ENCODE results near the gene TMEM131L. TPM values are rescaled to one million over a fixed set of nuclear protein-coding genes. Genes with fewer than 3 reads are reported as not detected.

The TMEM131L gene
- total RNA-seq, 1 donor = 9.0 TPM

DNA sequence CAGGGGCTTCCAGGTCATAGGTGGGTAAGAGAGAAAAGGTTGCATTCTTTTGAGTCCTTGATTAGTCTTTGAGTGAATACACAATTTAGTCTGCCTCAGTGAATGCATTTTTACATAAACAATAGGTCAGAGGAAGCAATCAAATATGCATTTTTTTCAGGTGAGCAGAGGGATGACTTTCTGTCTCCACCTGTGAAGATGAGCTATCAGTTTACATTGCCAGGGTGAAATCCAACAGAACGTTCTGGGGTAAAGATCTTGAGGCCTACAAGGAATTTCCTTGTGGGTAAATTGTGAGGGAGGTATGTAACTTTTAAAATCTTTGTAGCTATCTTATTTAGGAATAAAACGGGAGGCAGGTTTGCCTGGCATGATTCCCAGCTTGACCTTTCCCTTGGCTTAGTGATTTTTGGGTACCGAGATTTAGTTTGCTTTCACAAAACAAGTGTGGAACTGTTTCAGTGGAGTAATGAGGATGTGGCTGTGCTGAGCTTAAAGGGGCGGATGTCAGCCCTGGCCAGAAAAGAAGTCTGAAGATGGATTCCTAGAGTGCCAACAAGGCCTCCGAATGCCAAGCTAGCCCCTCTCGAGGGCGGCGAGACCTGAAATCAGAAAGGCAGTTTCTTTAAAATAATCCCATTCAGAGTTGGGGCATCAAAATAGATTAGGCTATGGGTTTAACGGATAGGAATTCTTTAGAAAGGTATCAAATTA is 29.5 kb downstream of the TMEM131L start:
- no peaks in the 10 kb centered on the region for H3K27me3 ChIP-seq (ENCODE audit: insufficient read depth, low read length)
- no peak overlapping the region for H3K27ac ChIP-seq (ENCODE audit: low read depth, low read length)
- TF ChIP-seq, protein P1, sequence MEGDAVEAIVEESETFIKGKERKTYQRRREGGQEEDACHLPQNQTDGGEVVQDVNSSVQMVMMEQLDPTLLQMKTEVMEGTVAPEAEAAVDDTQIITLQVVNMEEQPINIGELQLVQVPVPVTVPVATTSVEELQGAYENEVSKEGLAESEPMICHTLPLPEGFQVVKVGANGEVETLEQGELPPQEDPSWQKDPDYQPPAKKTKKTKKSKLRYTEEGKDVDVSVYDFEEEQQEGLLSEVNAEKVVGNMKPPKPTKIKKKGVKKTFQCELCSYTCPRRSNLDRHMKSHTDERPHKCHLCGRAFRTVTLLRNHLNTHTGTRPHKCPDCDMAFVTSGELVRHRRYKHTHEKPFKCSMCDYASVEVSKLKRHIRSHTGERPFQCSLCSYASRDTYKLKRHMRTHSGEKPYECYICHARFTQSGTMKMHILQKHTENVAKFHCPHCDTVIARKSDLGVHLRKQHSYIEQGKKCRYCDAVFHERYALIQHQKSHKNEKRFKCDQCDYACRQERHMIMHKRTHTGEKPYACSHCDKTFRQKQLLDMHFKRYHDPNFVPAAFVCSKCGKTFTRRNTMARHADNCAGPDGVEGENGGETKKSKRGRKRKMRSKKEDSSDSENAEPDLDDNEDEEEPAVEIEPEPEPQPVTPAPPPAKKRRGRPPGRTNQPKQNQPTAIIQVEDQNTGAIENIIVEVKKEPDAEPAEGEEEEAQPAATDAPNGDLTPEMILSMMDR (IDR thresholded peaks at IDR 0.05; ENCODE audit: extremely low read depth, low read depth, low read length) = no peak
- H2AFZ ChIP-seq (ENCODE audit: low read length) = no peak overlapping the region
- peaks cover 4% of the 10 kb centered on the region for H3K79me2 ChIP-seq (ENCODE audit: insufficient read depth, low read length)
- H3K36me3 ChIP-seq (ENCODE audit: insufficient read depth, low read length) = no peaks in the 10 kb centered on the region
- peaks cover 25% of the 10 kb centered on the region for H3K4me1 ChIP-seq (ENCODE audit: insufficient read depth, low read length)
- H3K9me3 ChIP-seq (ENCODE audit: low read depth, low read length) = no peaks in the 10 kb centered on the region
- H3K4me2 ChIP-seq (ENCODE audit: insufficient read depth, low read length) = no peak overlapping the region
- DNase-seq (ENCODE audit: insufficient read length, low spot score, missing footprints) = peak; percentile 58
- H4K20me1 ChIP-seq (ENCODE audit: insufficient read depth, low read length) = no peaks in the 10 kb centered on the region
- H3K4me3 ChIP-seq (ENCODE audit: insufficient read depth, low read length) = no peak overlapping the region

DNA sequence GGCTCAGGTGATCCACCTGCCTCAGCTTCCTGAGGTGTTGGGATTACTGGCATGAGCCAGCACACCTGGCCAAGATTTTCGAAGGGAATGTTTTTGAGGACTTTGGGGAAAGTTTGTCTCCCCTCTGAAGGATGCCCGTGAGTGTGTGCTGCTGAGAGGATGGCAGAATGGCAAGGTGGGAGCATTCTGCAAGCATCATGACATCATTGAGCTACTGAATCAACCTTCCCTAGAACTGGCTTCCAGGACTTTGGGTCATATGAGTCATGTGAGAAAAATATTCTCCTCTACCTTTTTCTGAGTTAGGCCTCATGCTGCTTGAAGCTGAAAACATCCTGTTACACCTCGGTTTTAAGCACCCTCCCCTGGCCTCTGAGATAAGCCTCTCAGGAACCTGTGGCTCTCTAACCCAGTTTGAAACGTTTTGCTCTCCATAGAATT is 31.0 kb downstream of the TMEM131L start:
- Histone ChIP-seq H3K27ac (ENCODE audit: low read depth, low read length) (peak overlapping the region; percentile 76), H3K79me2 (ENCODE audit: insufficient read depth, low read length) (peaks cover 2% of the 10 kb centered on the region), H3K36me3 (ENCODE audit: insufficient read depth, low read length) (no peaks in the 10 kb centered on the region), H3K4me3 (ENCODE audit: insufficient read depth, low read length) (no peak overlapping the region), H2AFZ (ENCODE audit: low read length) (no peak overlapping the region), H3K4me2 (ENCODE audit: insufficient read depth, low read length) (peak overlapping the region; percentile 10), H3K4me1 (ENCODE audit: insufficient read depth, low read length) (peaks cover 26% of the 10 kb centered on the region), H3K27me3 (ENCODE audit: insufficient read depth, low read length) (no peaks in the 10 kb centered on the region), H3K9me3 (ENCODE audit: low read depth, low read length) (no peaks in the 10 kb centered on the region), H4K20me1 (ENCODE audit: insufficient read depth, low read length) (no peaks in the 10 kb centered on the region)
- TF ChIP-seq, protein P1 (IDR thresholded peaks at IDR 0.05; ENCODE audit: extremely low read depth, low read depth, low read length) = no peak
- no peak for DNase-seq (ENCODE audit: insufficient read length, low spot score, missing footprints)

DNA sequence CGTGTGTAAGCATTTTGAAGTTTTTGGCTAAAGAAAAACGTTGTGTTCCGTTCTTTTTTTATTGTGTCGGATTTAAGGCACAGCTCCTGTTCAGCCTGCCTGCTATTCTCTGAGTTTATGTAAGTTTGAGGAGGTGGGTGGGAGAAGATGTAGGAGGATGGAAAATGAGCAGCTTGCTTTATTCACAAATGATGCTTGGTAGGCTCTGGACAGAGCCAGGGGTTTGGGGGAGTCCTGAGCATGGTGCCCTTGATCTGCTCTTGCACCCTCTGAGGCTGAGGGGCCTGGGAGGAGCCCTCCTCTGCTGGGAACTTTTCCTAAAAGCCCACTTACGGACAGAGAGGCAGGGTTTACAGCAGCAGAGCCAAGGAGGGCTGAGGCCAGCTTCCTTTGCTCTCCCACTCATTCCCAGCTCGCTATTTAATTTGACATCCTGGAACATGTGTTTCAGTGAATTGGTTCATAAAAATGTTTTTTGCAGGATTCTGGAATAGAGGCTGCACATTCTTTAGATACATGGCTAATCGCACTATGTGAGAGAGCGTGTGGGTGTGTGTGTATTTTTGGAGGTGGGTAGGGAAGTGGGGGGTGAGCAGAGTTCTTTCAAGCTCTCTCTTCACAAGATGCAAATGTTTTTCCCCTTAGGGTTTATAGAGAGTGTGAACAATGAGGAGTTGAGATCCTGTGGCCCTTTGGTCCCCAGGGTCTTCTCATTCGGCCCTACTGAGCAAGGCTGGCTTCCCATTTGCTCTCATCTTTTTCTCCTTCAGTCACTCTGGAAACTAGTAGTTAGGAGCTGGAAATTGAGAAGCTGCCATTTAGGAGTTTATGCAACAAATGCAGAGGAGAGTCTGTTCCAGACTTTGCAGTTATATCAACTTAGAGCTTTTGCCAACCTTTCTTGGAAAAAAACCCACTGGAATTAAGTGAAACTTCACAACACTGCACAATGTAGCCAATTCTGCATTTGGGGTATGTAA is 32.1 kb downstream of the TMEM131L start:
- peak; percentile 88 for DNase-seq (ENCODE audit: insufficient read length, low spot score, missing footprints)
- Histone ChIP-seq H3K4me3 (ENCODE audit: insufficient read depth, low read length) (peak overlapping the region; percentile 31), H3K36me3 (ENCODE audit: insufficient read depth, low read length) (no peaks in the 10 kb centered on the region), H3K9me3 (ENCODE audit: low read depth, low read length) (no peaks in the 10 kb centered on the region), H3K4me1 (ENCODE audit: insufficient read depth, low read length) (peaks cover 36% of the 10 kb centered on the region), H3K4me2 (ENCODE audit: insufficient read depth, low read length) (peak overlapping the region; percentile 69), H4K20me1 (ENCODE audit: insufficient read depth, low read length) (no peaks in the 10 kb centered on the region), H2AFZ (ENCODE audit: low read length) (peak overlapping the region; percentile 30), H3K79me2 (ENCODE audit: insufficient read depth, low read length) (no peaks in the 10 kb centered on the region), H3K27me3 (ENCODE audit: insufficient read depth, low read length) (no peaks in the 10 kb centered on the region), H3K27ac (ENCODE audit: low read depth, low read length) (peak overlapping the region; percentile 76)
- TF ChIP-seq, protein P1 (IDR thresholded peaks at IDR 0.05; ENCODE audit: extremely low read depth, low read depth, low read length) = no peak

DNA sequence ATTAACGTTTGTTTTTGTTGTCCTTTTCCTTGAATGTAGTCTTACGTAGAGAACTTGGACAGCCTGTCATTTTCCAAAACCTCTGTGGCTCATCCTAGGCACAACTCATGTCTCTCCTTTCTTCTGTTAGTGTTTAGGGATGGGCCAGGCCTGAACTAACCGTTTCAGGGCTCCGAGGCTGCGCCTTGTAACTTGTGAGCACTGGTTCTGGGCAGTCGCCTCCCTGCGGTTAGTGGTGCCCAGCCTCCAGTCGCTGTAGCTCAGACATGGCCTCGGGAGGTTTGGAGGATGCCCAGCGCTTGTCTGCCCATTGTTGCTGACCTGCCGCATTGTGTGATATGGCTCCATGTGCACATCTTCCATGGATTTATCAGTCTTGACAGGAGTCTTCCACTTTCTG is 32.8 kb downstream of the TMEM131L start:
- no peaks in the 10 kb centered on the region for H3K9me3 ChIP-seq (ENCODE audit: low read depth, low read length)
- no peaks in the 10 kb centered on the region for H3K79me2 ChIP-seq (ENCODE audit: insufficient read depth, low read length)
- TF ChIP-seq, protein P1 (IDR thresholded peaks at IDR 0.05; ENCODE audit: extremely low read depth, low read depth, low read length) = no peak
- no peaks in the 10 kb centered on the region for H3K27me3 ChIP-seq (ENCODE audit: insufficient read depth, low read length)
- H4K20me1 ChIP-seq (ENCODE audit: insufficient read depth, low read length) = no peaks in the 10 kb centered on the region
- no peaks in the 10 kb centered on the region for H3K36me3 ChIP-seq (ENCODE audit: insufficient read depth, low read length)
- H3K4me2 ChIP-seq (ENCODE audit: insufficient read depth, low read length) = peak overlapping the region; percentile 69
- peaks cover 36% of the 10 kb centered on the region for H3K4me1 ChIP-seq (ENCODE audit: insufficient read depth, low read length)
- no peak for DNase-seq (ENCODE audit: insufficient read length, low spot score, missing footprints)
- peak overlapping the region; percentile 30 for H2AFZ ChIP-seq (ENCODE audit: low read length)
- peak overlapping the region; percentile 76 for H3K27ac ChIP-seq (ENCODE audit: low read depth, low read length)
- no peak overlapping the region for H3K4me3 ChIP-seq (ENCODE audit: insufficient read depth, low read length)
